Lower leg skin (tissue), 4 donors: ENCODE measurements around the gene DCDC2C. TPM values are rescaled to one million over a fixed set of nuclear protein-coding genes. Genes with fewer than 3 reads are reported as not detected.

Source experiments
- DNase-seq, 2 donors: peaks; one replicate each; pipeline ENCODE4 v3.0.0-alpha.2; 2019; ENCODE audit warnings: low spot score in 2 of 2
- H3K4me3 ChIP-seq: fragments of 200-600 bp; sonication (generic); 2 replicates; pipeline ENCODE4 v1.5.1; 2017; ENCODE audit warnings: mild to moderate bottlenecking, low read depth; ENCODE audit not compliant: poor library complexity, severe bottlenecking
- POLR2A ChIP-seq, 2 donors: fragments of 450-650 bp; IDR thresholded peaks; one replicate each; pipeline ENCODE4 v1.6.1; 2016 to 2017; ENCODE audit warnings: antibody characterized with exemption in 2 of 2, mild to moderate bottlenecking in 1 of 2, moderate library complexity in 1 of 2
- WGBS, 2 donors: methylation state at CpG; one replicate each; pipeline ENCODE4 v1.1.5; 2018; 5-methylcytosine and 5-hydroxymethylcytosine counted together
- intact Hi-C: fragments of 100-400 bp; cut with DNase I; formaldehyde crosslinking; loops from one replicate; pipeline ENCODE4 v1.15.0; 2023; ENCODE audit warnings: low total_unique reads
- total RNA-seq, 4 donors: library from RNA; depleted of rRNA; stranded (reverse); fragments of >200 nt; gene quantifications; one replicate each; pipeline ENCODE4 v1.1.0, GENCODE V29; 2016
- TF ChIP-seq, protein P1 (sequence below), 3 donors: fragments of 450-650 bp; IDR thresholded peaks; one replicate each; pipeline ENCODE4 v1.5.1; 2016; ENCODE audit warnings: antibody characterized with exemption in 3 of 3, mild to moderate bottlenecking in 3 of 3, moderate library complexity in 2 of 3

DCDC2C gene
- total RNA-seq, 4 donors from 2014 or later = 0.16 TPM; not detected in 3

DNA sequence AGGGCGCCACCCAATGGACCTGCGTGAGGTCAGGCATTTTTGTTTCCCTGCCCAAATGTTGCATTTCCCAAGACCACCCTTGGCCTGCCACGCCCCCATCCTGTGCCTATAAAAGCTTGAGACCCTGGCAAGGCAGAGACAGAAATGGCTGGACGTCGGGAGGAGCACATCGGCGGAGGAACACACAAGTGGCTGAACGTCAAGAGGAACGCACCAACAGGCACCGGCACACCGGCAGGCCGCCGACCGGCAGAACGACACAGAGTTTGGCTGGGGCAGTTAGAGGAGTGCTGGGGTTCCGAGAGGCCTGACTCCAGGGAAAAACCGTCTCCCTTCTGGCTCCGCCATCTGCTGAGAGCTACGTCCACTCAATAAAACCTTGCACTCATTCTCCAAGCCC is 35.9 kb downstream of the DCDC2C start:
- no peak for TF ChIP-seq POLR2A (IDR thresholded peaks at IDR 0.05)
- TF ChIP-seq, protein P1, sequence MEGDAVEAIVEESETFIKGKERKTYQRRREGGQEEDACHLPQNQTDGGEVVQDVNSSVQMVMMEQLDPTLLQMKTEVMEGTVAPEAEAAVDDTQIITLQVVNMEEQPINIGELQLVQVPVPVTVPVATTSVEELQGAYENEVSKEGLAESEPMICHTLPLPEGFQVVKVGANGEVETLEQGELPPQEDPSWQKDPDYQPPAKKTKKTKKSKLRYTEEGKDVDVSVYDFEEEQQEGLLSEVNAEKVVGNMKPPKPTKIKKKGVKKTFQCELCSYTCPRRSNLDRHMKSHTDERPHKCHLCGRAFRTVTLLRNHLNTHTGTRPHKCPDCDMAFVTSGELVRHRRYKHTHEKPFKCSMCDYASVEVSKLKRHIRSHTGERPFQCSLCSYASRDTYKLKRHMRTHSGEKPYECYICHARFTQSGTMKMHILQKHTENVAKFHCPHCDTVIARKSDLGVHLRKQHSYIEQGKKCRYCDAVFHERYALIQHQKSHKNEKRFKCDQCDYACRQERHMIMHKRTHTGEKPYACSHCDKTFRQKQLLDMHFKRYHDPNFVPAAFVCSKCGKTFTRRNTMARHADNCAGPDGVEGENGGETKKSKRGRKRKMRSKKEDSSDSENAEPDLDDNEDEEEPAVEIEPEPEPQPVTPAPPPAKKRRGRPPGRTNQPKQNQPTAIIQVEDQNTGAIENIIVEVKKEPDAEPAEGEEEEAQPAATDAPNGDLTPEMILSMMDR (IDR thresholded peaks at IDR 0.05) = no peak
- no peak overlapping the region for H3K4me3 ChIP-seq
- peak in 1 of 2 donors; percentile 54 for DNase-seq
- 92 to 93% methylated on average over 19 of the region's 19 CpGs for WGBS, 2 donors
- intact Hi-C loops = no loop called here

DNA sequence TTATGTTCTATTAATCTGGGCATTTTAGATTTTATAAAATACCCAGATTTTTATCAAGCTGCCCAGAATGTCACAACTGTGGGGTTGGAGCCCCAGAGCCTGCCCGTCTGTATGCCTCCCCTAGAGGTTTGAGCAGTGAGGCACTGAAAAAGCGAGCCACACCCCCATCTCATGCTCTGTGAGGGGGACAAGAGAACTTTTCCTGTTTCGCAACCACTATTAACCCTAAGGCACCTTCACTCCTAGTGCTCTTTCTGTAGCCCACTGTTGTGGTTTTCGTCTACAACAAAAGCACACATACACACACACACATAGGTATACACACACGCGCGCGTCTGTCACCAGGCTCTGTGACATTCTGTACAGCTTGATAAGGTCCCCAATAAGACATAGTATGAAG is 38.0 kb downstream of the DCDC2C start:
- intact Hi-C loops = no loop called here
- TF ChIP-seq POLR2A (IDR thresholded peaks at IDR 0.05) = no peak
- TF ChIP-seq, protein P1 (IDR thresholded peaks at IDR 0.05) = no peak
- WGBS, 2 donors = 55 to 62% methylated on average over 8 of the region's 8 CpGs
- no peak overlapping the region for H3K4me3 ChIP-seq
- DNase-seq = peak in 1 of 2 donors; percentile 45

DNA sequence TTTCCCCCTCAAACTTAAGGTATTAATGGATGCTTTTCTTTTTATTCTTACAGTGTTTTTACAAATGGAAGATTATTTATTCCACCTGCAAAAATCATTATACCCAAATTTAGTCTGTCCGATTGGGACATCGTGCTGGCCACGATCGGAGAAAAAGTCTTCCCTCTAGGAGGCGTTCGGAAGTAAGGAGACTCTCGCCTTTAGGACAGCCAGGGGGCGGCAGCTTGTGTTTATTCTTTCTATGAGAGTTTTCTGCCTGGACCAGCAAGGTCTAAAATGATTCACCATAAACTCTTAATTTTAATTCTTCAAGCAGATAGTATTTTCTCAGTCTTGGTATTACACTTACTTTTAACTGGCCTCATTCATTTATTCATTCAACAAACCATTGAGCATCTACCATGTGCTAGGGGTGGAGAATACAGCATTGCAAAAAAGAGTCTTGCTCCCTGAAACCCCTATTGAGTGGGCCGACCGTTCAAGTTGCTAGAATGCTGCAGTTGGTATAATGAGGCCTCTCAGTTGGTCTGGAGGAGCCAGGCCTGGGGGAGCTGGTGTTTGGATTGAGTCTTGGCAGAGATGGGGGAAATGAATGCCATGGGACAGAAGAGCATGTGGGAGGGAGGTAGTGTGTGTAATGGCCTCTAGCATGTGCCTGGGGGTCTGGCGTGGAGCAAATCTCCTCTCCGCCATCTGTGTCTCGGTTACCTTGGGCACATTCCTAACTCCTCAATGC is 38.7 kb downstream of the DCDC2C start:
- intact Hi-C loops = no loop called here
- peak in 1 of 2 donors; percentile 56 for DNase-seq
- H3K4me3 ChIP-seq = no peak overlapping the region
- WGBS, 2 donors = 90 to 92% methylated on average over 13 of the region's 13 CpGs
- TF ChIP-seq POLR2A (IDR thresholded peaks at IDR 0.05) = no peak
- TF ChIP-seq, protein P1 (IDR thresholded peaks at IDR 0.05) = no peak

- H3K4me3 ChIP-seq = no peak overlapping the region
- intact Hi-C loops = no loop called here
- peak in 1 of 2 donors; percentile 37 for DNase-seq
- WGBS, 2 donors = 88% methylated on average over 5 of the region's 5 CpGs
- no peak for TF ChIP-seq POLR2A (IDR thresholded peaks at IDR 0.05)
- TF ChIP-seq, protein P1 (IDR thresholded peaks at IDR 0.05) = no peak
Measured at GRCh38 chr2:3742743-3743508, 39.6 kb downstream of the DCDC2C start.

- intact Hi-C loops = no loop called here
- 86 to 94% methylated on average over 12 of the region's 12 CpGs for WGBS, 2 donors
- TF ChIP-seq, protein P1 (IDR thresholded peaks at IDR 0.05) = no peak
- no peak for TF ChIP-seq POLR2A (IDR thresholded peaks at IDR 0.05)
- H3K4me3 ChIP-seq = no peak overlapping the region
- DNase-seq = peak in 1 of 2 donors; percentile 72
Measured at GRCh38 chr2:3743951-3744555, 40.7 kb downstream of the DCDC2C start.
